Osteocyte (in vitro differentiated cells): ENCODE data around the gene HSP90AA1. TPM values are rescaled to one million over a fixed set of nuclear protein-coding genes. Genes with fewer than 3 reads are reported as not detected.

Experiments
- DNase-seq: peaks from one replicate; pipeline ENCODE4 v3.0.0; 2021; ENCODE audit warnings: mixed read lengths; ENCODE audit not compliant: unreplicated experiment; ENCODE audit errors: extremely low spot score
- H3K27ac Mint-ChIP-seq: one replicate; pipeline ENCODE4 v1.8.0; 2021; ENCODE audit warnings: mild to moderate bottlenecking, mixed read lengths; ENCODE audit not compliant: unreplicated experiment
- H3K27me3 Mint-ChIP-seq: one replicate; pipeline ENCODE4 v1.8.0; 2021; ENCODE audit warnings: mixed read lengths; ENCODE audit not compliant: unreplicated experiment
- H3K36me3 Mint-ChIP-seq: one replicate; pipeline ENCODE4 v1.8.0; 2021; ENCODE audit warnings: mixed read lengths; ENCODE audit not compliant: unreplicated experiment
- H3K4me1 Mint-ChIP-seq: one replicate; pipeline ENCODE4 v1.8.0; 2021; ENCODE audit warnings: mixed read lengths; ENCODE audit not compliant: unreplicated experiment
- H3K4me3 Mint-ChIP-seq: one replicate; pipeline ENCODE4 v1.8.0; 2021; ENCODE audit warnings: mild to moderate bottlenecking, moderate library complexity, mixed read lengths; ENCODE audit not compliant: unreplicated experiment
- H3K9me3 Mint-ChIP-seq: one replicate; pipeline ENCODE4 v1.8.0; 2021; ENCODE audit warnings: mixed read lengths; ENCODE audit not compliant: unreplicated experiment
- total RNA-seq: library from RNA; stranded (reverse); gene quantifications from 2 replicates; pipeline ENCODE4 v1.2.1, GENCODE V29; 2021
- TF ChIP-seq, protein P1 (sequence below): fragments of 200-600 bp; sonication (generic); IDR thresholded peaks from 2 replicates; pipeline ENCODE4 v1.5.0; 2021; ENCODE audit warnings: antibody characterized with exemption, mild to moderate bottlenecking, moderate library complexity

HSP90AA1 gene
- total RNA-seq, 1 donor from 2014 or later = 317 TPM

GRCh38 chr14:102049258-102050025 is 37.4 kb downstream of the HSP90AA1 start:
- Mint-ChIP-seq H3K27me3 (no peaks in the 10 kb centered on the region), H3K36me3 (peaks cover 61% of the 10 kb centered on the region), H3K4me3 (no peak overlapping the region), H3K4me1 (no peaks in the 10 kb centered on the region), H3K27ac (no peak overlapping the region), H3K9me3 (no peaks in the 10 kb centered on the region)
- no peak for DNase-seq
- TF ChIP-seq, protein P1, sequence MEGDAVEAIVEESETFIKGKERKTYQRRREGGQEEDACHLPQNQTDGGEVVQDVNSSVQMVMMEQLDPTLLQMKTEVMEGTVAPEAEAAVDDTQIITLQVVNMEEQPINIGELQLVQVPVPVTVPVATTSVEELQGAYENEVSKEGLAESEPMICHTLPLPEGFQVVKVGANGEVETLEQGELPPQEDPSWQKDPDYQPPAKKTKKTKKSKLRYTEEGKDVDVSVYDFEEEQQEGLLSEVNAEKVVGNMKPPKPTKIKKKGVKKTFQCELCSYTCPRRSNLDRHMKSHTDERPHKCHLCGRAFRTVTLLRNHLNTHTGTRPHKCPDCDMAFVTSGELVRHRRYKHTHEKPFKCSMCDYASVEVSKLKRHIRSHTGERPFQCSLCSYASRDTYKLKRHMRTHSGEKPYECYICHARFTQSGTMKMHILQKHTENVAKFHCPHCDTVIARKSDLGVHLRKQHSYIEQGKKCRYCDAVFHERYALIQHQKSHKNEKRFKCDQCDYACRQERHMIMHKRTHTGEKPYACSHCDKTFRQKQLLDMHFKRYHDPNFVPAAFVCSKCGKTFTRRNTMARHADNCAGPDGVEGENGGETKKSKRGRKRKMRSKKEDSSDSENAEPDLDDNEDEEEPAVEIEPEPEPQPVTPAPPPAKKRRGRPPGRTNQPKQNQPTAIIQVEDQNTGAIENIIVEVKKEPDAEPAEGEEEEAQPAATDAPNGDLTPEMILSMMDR = no peak

DNA sequence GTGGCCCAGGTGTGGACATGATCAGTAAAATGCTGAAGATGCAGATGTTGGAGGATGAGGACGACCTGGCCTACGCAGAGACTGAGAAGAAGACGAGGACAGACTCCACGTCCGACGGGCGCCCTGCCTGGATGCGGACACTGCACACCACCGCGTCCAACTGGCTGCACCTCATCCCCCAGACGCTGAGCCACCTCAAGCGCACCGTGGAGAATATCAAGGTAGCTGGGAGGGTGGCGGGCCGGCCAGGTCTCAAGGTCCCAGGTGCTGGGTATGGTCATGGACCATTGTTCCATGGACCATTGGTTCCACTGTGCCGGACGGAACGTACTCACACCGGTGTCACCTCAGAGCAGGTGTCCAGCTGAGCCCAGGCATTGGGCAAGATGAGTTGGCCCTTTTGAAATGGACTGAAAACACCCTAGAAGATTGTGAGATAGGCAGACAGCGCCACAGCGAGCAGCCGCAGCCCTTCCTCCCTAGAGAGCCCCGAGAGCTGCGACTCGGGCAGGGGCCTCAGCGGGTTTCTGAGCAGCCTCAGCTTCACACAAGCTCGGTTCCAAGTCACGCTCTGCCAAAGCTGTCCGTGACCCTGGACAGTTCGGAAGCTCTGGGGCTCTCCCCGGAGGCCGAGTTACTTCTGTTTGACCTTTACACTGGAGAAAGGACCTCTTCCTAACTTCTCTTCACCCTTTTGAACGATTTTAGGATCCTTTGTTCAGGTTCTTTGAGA is 38.9 kb downstream of the HSP90AA1 start:
- no peaks in the 10 kb centered on the region for H3K9me3 Mint-ChIP-seq
- no peaks in the 10 kb centered on the region for H3K4me1 Mint-ChIP-seq
- peaks cover 66% of the 10 kb centered on the region for H3K36me3 Mint-ChIP-seq
- TF ChIP-seq, protein P1 = no peak
- no peak overlapping the region for H3K27ac Mint-ChIP-seq
- no peak for DNase-seq
- H3K27me3 Mint-ChIP-seq = no peaks in the 10 kb centered on the region
- H3K4me3 Mint-ChIP-seq = no peak overlapping the region

GRCh38 chr14:102046337-102047278 is 40.2 kb downstream of the HSP90AA1 start:
- Mint-ChIP-seq H3K4me1 (no peaks in the 10 kb centered on the region), H3K27ac (peak overlapping the region; percentile 47), H3K4me3 (no peak overlapping the region), H3K9me3 (no peaks in the 10 kb centered on the region), H3K36me3 (peaks cover 65% of the 10 kb centered on the region), H3K27me3 (no peaks in the 10 kb centered on the region)
- DNase-seq = no peak
- TF ChIP-seq, protein P1 = peak; percentile 21

GRCh38 chr14:102044566-102044965 is 42.3 kb downstream of the HSP90AA1 start:
- DNase-seq = no peak
- Mint-ChIP-seq H3K9me3 (no peaks in the 10 kb centered on the region), H3K4me3 (no peak overlapping the region), H3K36me3 (peaks cover 70% of the 10 kb centered on the region), H3K27ac (no peak overlapping the region), H3K4me1 (no peaks in the 10 kb centered on the region), H3K27me3 (no peaks in the 10 kb centered on the region)
- TF ChIP-seq, protein P1 = no peak
